ENCODE results near the gene LPP. TPM values are rescaled to one million over a fixed set of nuclear protein-coding genes. Genes with fewer than 3 reads are reported as not detected.

The LPP gene
- total RNA-seq, 4 donors from 2014 or later: 109 to 170 (median 132) TPM

DNA sequence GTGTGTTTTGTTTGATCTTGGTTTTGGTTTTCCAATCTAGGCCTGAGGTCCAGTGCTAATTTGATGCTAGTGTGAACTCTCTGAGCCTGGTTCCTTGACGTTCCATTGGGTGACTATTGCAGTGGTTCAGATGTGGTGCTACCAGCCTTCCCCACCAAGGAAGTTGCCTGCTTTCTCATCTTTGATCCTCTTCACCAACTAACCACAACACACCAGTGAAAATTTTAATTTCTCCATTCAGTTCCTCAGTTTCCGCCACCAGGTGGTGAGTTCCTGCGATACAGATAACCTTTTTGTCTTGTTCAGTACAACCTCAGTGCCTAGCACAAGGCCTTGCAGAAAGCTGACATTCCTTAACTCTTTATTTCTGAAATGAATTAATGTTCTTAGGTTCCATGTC, 680.4 kb downstream of the LPP start:
- Histone ChIP-seq H3K27me3 (no peaks in the 10 kb centered on the region), H3K36me3 (no peaks in the 10 kb centered on the region), H3K9me3 (no peaks in the 10 kb centered on the region), H3K4me1 (peaks cover 0 to 6% (median 0%) of the 10 kb centered on the region in 4 donors), H3K4me3 (no peak overlapping the region), H3K27ac (no peak overlapping the region)
- no peak for TF ChIP-seq POLR2A (IDR thresholded peaks at IDR 0.05)
- TF ChIP-seq, protein P1, sequence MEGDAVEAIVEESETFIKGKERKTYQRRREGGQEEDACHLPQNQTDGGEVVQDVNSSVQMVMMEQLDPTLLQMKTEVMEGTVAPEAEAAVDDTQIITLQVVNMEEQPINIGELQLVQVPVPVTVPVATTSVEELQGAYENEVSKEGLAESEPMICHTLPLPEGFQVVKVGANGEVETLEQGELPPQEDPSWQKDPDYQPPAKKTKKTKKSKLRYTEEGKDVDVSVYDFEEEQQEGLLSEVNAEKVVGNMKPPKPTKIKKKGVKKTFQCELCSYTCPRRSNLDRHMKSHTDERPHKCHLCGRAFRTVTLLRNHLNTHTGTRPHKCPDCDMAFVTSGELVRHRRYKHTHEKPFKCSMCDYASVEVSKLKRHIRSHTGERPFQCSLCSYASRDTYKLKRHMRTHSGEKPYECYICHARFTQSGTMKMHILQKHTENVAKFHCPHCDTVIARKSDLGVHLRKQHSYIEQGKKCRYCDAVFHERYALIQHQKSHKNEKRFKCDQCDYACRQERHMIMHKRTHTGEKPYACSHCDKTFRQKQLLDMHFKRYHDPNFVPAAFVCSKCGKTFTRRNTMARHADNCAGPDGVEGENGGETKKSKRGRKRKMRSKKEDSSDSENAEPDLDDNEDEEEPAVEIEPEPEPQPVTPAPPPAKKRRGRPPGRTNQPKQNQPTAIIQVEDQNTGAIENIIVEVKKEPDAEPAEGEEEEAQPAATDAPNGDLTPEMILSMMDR (IDR thresholded peaks at IDR 0.05): no peak
- DNase-seq: no peak

DNA sequence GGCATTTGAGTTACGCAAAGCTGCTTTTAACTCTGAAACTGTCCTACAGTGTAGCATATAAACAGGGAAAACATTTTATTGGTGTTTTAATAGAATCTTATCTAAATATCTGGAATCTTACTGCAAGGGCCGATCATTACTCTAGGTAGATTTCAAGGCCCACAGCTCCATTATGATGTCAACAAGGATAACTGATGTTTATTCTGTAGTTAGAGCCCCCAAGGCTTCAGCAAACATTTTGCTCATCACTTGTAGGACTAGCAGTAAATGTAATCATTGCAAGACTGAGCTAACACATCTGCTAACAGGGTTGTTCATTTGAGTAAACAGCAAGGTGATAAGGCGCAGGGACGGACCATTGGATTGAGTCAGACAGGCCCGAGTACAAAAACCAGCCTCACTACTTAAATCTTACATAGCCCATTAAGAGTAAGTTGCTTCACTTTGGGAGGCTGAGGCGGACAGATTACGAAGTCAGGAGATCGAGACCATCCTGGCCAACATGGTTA, 685.3 kb downstream of the LPP start:
- no peaks in the 10 kb centered on the region for H3K4me1 ChIP-seq
- H3K27me3 ChIP-seq: no peaks in the 10 kb centered on the region
- H3K36me3 ChIP-seq: no peaks in the 10 kb centered on the region
- TF ChIP-seq, protein P1 (IDR thresholded peaks at IDR 0.05): no peak
- TF ChIP-seq POLR2A (IDR thresholded peaks at IDR 0.05): no peak
- H3K4me3 ChIP-seq: no peak overlapping the region
- no peaks in the 10 kb centered on the region for H3K9me3 ChIP-seq
- H3K27ac ChIP-seq: no peak overlapping the region
- no peak for DNase-seq

DNA sequence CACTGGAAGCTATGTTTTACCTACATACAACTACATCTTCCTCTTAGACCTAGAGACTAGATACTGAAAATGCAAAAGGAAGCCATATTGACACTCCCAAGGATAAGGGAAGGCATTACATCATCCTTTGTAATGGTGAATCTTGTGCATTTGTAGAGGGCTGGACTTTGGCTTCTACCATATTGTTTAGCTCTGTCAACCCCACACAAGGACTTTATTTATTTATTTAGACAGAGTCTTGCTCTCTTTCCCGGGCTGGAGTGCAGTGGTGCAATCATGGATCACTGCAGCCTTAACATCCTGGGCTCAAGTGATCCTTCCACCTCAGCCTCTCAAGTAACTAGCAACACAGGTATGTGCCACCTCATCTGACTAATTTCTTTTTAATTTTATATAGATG, 686.3 kb downstream of the LPP start:
- H3K36me3 ChIP-seq: no peaks in the 10 kb centered on the region
- DNase-seq: no peak
- no peaks in the 10 kb centered on the region for H3K27me3 ChIP-seq
- H3K4me1 ChIP-seq: no peaks in the 10 kb centered on the region
- H3K4me3 ChIP-seq: no peak overlapping the region
- no peak overlapping the region for H3K27ac ChIP-seq
- H3K9me3 ChIP-seq: no peaks in the 10 kb centered on the region
- TF ChIP-seq, protein P1 (IDR thresholded peaks at IDR 0.05): no peak
- no peak for TF ChIP-seq POLR2A (IDR thresholded peaks at IDR 0.05)

DNA sequence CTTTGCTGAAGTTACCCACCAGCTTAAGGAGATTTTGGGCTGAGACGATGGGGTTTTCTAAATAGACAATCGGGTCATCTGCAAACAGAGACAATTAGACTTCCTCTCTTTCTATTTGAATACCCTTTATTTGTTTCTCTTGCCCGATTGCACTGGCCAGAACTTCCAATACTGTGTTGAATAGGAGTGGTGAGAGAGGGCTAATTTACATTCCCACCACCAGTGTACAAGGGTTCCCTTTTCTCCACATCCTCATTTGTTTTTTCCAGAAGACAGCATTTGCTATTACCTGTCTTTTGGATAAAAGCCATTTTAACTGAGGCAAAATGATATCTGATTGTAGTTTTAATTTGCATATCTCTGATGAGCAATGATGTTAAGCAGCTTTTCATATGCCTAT, 687.9 kb downstream of the LPP start:
- Histone ChIP-seq H3K4me1 (no peaks in the 10 kb centered on the region), H3K27ac (no peak overlapping the region), H3K27me3 (no peaks in the 10 kb centered on the region), H3K4me3 (no peak overlapping the region), H3K9me3 (no peaks in the 10 kb centered on the region), H3K36me3 (no peaks in the 10 kb centered on the region)
- DNase-seq: no peak
- TF ChIP-seq, protein P1 (IDR thresholded peaks at IDR 0.05): no peak
- no peak for TF ChIP-seq POLR2A (IDR thresholded peaks at IDR 0.05)

DNA sequence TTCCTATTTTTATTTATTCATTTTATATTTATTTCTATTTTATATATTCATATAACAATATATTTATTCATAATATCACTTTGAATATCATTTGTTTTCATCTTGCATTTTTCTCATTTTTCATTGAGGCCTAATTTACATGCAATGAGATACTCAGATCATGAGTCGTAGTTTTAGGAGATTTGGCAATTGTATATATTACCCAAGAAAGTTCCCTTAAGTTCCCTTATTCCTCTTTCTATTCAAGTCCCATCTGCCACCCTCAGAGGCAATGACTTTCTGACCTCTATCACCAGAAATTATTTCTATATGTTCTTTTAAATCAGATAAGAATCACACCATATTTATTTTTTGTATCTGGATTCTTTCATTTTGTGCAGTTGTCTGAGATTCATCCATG, 688.7 kb downstream of the LPP start:
- TF ChIP-seq, protein P1 (IDR thresholded peaks at IDR 0.05): no peak
- no peak for TF ChIP-seq POLR2A (IDR thresholded peaks at IDR 0.05)
- no peaks in the 10 kb centered on the region for H3K27me3 ChIP-seq
- H3K36me3 ChIP-seq: no peaks in the 10 kb centered on the region
- no peaks in the 10 kb centered on the region for H3K9me3 ChIP-seq
- no peaks in the 10 kb centered on the region for H3K4me1 ChIP-seq
- no peak overlapping the region for H3K4me3 ChIP-seq
- no peak for DNase-seq
- H3K27ac ChIP-seq: no peak overlapping the region

DNA sequence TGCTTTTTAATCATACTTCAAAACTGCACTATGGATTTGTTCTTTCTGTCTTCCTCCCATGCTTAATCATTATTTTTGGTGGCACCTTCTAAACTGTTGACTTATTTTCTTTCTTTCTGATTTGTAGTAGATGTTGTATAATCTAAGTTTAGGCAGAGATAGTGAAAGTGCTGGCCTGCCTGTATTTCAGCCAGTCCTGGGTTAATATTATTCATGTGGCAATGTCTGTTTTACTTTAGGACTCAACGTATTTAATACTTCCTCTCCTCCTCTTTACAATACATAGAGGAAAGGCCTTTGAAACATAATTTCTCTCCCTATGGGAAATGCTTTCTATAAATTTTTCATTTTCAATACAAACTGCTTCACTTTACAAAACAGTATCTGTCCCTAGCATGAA, 690.1 kb downstream of the LPP start:
- H3K36me3 ChIP-seq: no peaks in the 10 kb centered on the region

More for the DNA sequence above, 690.1 kb downstream of the LPP start:
- Histone ChIP-seq H3K27ac (no peak overlapping the region), H3K27me3 (no peaks in the 10 kb centered on the region), H3K4me3 (no peak overlapping the region), H3K4me1 (no peaks in the 10 kb centered on the region), H3K9me3 (no peaks in the 10 kb centered on the region)
- DNase-seq: no peak
- TF ChIP-seq, protein P1 (IDR thresholded peaks at IDR 0.05): no peak
- TF ChIP-seq POLR2A (IDR thresholded peaks at IDR 0.05): no peak

Data from Peyer's patch (tissue), 4 donors.